Choroid plexus epithelial cell (primary cell): ENCODE measurements around the gene CTNNA2.

ENCODE experiments used
- DNase-seq: peaks from one replicate; pipeline ENCODE4 v3.0.0-alpha.2; 2010; ENCODE audit warnings: low read depth
- H3K4me3 ChIP-seq: 2 replicates; pipeline ENCODE4 v1.5.1; 2011; ENCODE audit warnings: low read depth, mild to moderate bottlenecking, control low read depth, low read length, moderate library complexity
- CTCF ChIP-seq: conservative IDR thresholded peaks from 2 replicates; pipeline ENCODE4 v1.5.1; 2011; ENCODE audit warnings: low read depth, mild to moderate bottlenecking, control low read depth, inconsistent platforms, low read length, moderate library complexity

CTNNA2 gene

GRCh38 chr2:79622508-79622907, 109.7 kb downstream of the CTNNA2 start:
- no peak for TF ChIP-seq CTCF
- no peak overlapping the region for H3K4me3 ChIP-seq
- no peak for DNase-seq

- TF ChIP-seq CTCF, result no peak
- H3K4me3 ChIP-seq, result no peak overlapping the region
- DNase-seq, result no peak
These were observed 114.4 kb downstream of the CTNNA2 start for GRCh38 chr2:79627237-79627636.

GRCh38 chr2:79630060-79630459, 117.2 kb downstream of the CTNNA2 start:
- no peak for TF ChIP-seq CTCF

GRCh38 chr2:79630972-79631557, 118.2 kb downstream of the CTNNA2 start:
- DNase-seq, result no peak
- no peak for TF ChIP-seq CTCF
- no peak overlapping the region for H3K4me3 ChIP-seq

More at GRCh38 chr2:79630060-79630459, 117.2 kb downstream of the CTNNA2 start:
- H3K4me3 ChIP-seq, result no peak overlapping the region
- DNase-seq, result no peak

GRCh38 chr2:79638410-79638809, 125.6 kb downstream of the CTNNA2 start:
- TF ChIP-seq CTCF, result no peak
- DNase-seq, result no peak
- H3K4me3 ChIP-seq, result no peak overlapping the region

- no peak for TF ChIP-seq CTCF
- DNase-seq, result no peak
- H3K4me3 ChIP-seq, result no peak overlapping the region
These were observed 126.1 kb downstream of the CTNNA2 start for GRCh38 chr2:79638954-79639353.

GRCh38 chr2:79640001-79640400, 127.2 kb downstream of the CTNNA2 start:
- DNase-seq, result no peak
- no peak overlapping the region for H3K4me3 ChIP-seq
- no peak for TF ChIP-seq CTCF
